ENCODE results near the gene MRPL18.

GRCh38 chr6:159817951-159818739 is 27.9 kb downstream of the MRPL18 start:
- TF ChIP-seq CTCF (IDR thresholded peaks at IDR 0.05) (no peak), POLR2A (IDR thresholded peaks at IDR 0.05) (no peak)
